DOHH2 (cell line): Measurements from ENCODE around the gene CDK16.

Source experiments
- H3F3A ChIP-seq: fragments of 200-600 bp; sonication (generic), shearing (Covaris generic); 2 replicates; pipeline ENCODE4 v1.6.0; 2016; ENCODE audit warnings: antibody characterized with exemption, mild to moderate bottlenecking; ENCODE audit not compliant: control insufficient read depth, insufficient read depth
- H3K27ac ChIP-seq: fragments of 200-600 bp; sonication (generic); 2 replicates; pipeline ENCODE4 v1.5.1; 2014; ENCODE audit warnings: low read depth, mild to moderate bottlenecking, low read length, moderate library complexity
- H3K27me3 ChIP-seq: fragments of 200-600 bp; sonication (generic); 2 replicates; pipeline ENCODE4 v1.6.1; 2014; ENCODE audit warnings: mild to moderate bottlenecking, low read length, mixed read lengths; ENCODE audit not compliant: control insufficient read depth
- H3K36me3 ChIP-seq: fragments of 200-600 bp; sonication (generic); 2 replicates; pipeline ENCODE4 v1.6.1; 2014; ENCODE audit warnings: mild to moderate bottlenecking, low read length, moderate library complexity, mixed read lengths; ENCODE audit not compliant: control insufficient read depth
- H3K4me1 ChIP-seq: fragments of 200-600 bp; sonication (generic); 2 replicates; pipeline ENCODE4 v1.6.1; 2014; ENCODE audit warnings: mild to moderate bottlenecking, low read length, mixed read lengths; ENCODE audit not compliant: control insufficient read depth
- H3K4me2 ChIP-seq: fragments of 200-600 bp; sonication (generic); 2 replicates; pipeline ENCODE4 v1.6.0; 2014; ENCODE audit warnings: mild to moderate bottlenecking, low read length, moderate library complexity
- H3K4me3 ChIP-seq: fragments of 200-600 bp; sonication (generic); 2 replicates; pipeline ENCODE4 v1.5.1; 2014; ENCODE audit warnings: mild to moderate bottlenecking, low read length, mixed read lengths
- H3K79me2 ChIP-seq: fragments of 200-600 bp; sonication (generic); 2 replicates; pipeline ENCODE4 v1.6.1; 2014; ENCODE audit warnings: mild to moderate bottlenecking, low read length, mixed read lengths; ENCODE audit not compliant: control insufficient read depth
- H3K9me2 ChIP-seq: fragments of 200-600 bp; sonication (generic); replicated peaks from 2 replicates; pipeline ENCODE4 v1.6.1; 2014; ENCODE audit warnings: mild to moderate bottlenecking, low read length, mixed read lengths; ENCODE audit not compliant: control insufficient read depth
- H3K9me3 ChIP-seq: fragments of 200-600 bp; sonication (generic); 2 replicates; pipeline ENCODE4 v1.6.1; 2014; ENCODE audit warnings: antibody characterized with exemption, low read length, mixed read lengths; ENCODE audit not compliant: control insufficient read depth, insufficient read depth
- H4K20me1 ChIP-seq: fragments of 200-600 bp; sonication (generic); 2 replicates; pipeline ENCODE4 v1.6.0; 2014; ENCODE audit warnings: low read depth, mild to moderate bottlenecking, antibody characterized with exemption, low read length, moderate library complexity; ENCODE audit not compliant: control insufficient read depth, insufficient read depth
- CTCF ChIP-seq: fragments of 200-600 bp; sonication (generic); IDR thresholded peaks from one replicate; pipeline ENCODE4 v1.5.1; 2014; ENCODE audit warnings: antibody characterized with exemption, mild to moderate bottlenecking, low read depth, low read length; ENCODE audit not compliant: poor library complexity, severe bottlenecking
- EZH2phosphoT487 ChIP-seq: fragments of 200-600 bp; sonication (generic); IDR thresholded peaks from 2 replicates; pipeline ENCODE4 v1.6.1; 2017; ENCODE audit warnings: borderline replicate concordance, mild to moderate bottlenecking, antibody characterized with exemption, low read length, moderate library complexity, mixed read lengths

Gene CDK16

GRCh38 chrX:47218920-47219815 is 687 bp downstream of the CDK16 start:
- Histone ChIP-seq H3K36me3 (peaks cover 69% of the 10 kb centered on the region), H3F3A (peaks cover 8% of the 10 kb centered on the region), H4K20me1 (peaks cover 14% of the 10 kb centered on the region), H3K4me3 (peak overlapping the region; percentile 91), H3K4me1 (peaks cover 29% of the 10 kb centered on the region), H3K4me2 (peak overlapping the region; percentile 84), H3K9me3 (no peaks in the 10 kb centered on the region), H3K27ac (peak overlapping the region; percentile 79), H3K9me2 (no peaks in the 10 kb centered on the region), H3K79me2 (peaks cover 45% of the 10 kb centered on the region), H3K27me3 (no peaks in the 10 kb centered on the region)
- TF ChIP-seq EZH2phosphoT487 (no peak), CTCF (no peak)

DNA sequence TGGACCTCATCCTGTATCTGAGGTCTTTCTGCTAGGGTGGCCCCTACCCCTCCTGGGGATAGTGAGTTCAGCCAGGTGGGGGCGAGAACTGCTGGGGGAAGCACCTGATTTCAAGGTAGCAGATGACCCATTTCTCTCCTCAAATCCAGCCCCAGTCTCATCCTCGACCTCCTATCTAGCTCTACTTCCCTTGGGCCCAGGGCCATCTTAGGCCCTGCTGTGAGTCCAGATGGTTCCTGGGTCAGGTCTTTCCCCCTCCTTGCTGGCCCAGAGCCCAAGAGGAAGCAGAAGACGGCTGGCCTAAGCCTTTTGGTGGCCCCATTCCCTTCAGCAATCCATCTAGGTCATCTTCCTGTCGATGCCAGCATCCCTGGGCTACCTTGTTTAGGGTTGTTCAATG is 3.3 kb downstream of the CDK16 start:
- Histone ChIP-seq H3K4me2 (no peak overlapping the region), H3K4me3 (no peak overlapping the region), H3K9me3 (no peaks in the 10 kb centered on the region), H3K36me3 (peaks cover 75% of the 10 kb centered on the region), H3F3A (peaks cover 7% of the 10 kb centered on the region), H3K79me2 (peaks cover 45% of the 10 kb centered on the region), H4K20me1 (peaks cover 14% of the 10 kb centered on the region), H3K4me1 (peaks cover 21% of the 10 kb centered on the region), H3K9me2 (no peaks in the 10 kb centered on the region), H3K27ac (no peak overlapping the region), H3K27me3 (no peaks in the 10 kb centered on the region)
- no peak for TF ChIP-seq EZH2phosphoT487
- no peak for TF ChIP-seq CTCF

GRCh38 chrX:47222751-47223350 is 4.4 kb downstream of the CDK16 start:
- TF ChIP-seq CTCF, result no peak
- TF ChIP-seq EZH2phosphoT487, result no peak
- H4K20me1 ChIP-seq, result peaks cover 14% of the 10 kb centered on the region

More at GRCh38 chrX:47222751-47223350, 4.4 kb downstream of the CDK16 start:
- Histone ChIP-seq H3K4me2 (no peak overlapping the region), H3K9me3 (no peaks in the 10 kb centered on the region), H3K4me1 (peaks cover 13% of the 10 kb centered on the region), H3K9me2 (no peaks in the 10 kb centered on the region), H3K36me3 (peaks cover 82% of the 10 kb centered on the region), H3F3A (no peaks in the 10 kb centered on the region), H3K27ac (no peak overlapping the region), H3K27me3 (no peaks in the 10 kb centered on the region), H3K4me3 (no peak overlapping the region), H3K79me2 (peaks cover 45% of the 10 kb centered on the region)
